ENCODE data around the gene PDLIM4.

PDLIM4 gene

DNA sequence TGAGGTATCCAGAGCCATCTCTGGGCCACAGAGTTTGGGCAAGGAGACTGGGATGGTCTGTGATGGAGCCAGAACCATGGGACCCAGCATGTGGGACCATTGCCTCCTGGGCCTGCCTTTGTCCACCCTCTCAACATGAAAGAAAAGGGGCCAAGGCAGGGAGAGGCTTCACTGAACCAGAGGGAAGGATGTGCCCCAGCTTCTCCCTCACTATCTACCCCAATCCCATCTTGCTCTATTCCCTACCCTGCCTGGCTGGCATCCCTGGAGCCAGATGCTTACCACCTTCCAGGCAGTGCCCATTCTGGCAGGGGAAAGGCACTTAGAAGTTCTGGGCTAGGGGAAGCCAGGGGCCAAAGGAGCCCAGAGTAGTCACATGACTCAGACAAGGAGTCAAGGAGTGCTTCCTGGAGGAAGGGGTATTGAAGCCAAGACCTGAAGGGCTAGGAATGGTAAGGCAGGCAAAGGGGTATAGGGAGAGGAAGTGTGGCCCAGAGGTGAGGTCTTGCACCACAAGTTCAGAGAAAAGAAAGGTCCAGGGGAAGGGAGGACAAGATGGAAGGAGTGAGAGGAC lies 9.8 kb downstream of the PDLIM4 start:
- DNase-seq (ENCODE audit: low read depth, low spot score): no peak

GRCh38 chr5:132267931-132268768 lies 10.7 kb downstream of the PDLIM4 start:
- DNase-seq (ENCODE audit: low read depth, low spot score): peak; percentile 51

DNA sequence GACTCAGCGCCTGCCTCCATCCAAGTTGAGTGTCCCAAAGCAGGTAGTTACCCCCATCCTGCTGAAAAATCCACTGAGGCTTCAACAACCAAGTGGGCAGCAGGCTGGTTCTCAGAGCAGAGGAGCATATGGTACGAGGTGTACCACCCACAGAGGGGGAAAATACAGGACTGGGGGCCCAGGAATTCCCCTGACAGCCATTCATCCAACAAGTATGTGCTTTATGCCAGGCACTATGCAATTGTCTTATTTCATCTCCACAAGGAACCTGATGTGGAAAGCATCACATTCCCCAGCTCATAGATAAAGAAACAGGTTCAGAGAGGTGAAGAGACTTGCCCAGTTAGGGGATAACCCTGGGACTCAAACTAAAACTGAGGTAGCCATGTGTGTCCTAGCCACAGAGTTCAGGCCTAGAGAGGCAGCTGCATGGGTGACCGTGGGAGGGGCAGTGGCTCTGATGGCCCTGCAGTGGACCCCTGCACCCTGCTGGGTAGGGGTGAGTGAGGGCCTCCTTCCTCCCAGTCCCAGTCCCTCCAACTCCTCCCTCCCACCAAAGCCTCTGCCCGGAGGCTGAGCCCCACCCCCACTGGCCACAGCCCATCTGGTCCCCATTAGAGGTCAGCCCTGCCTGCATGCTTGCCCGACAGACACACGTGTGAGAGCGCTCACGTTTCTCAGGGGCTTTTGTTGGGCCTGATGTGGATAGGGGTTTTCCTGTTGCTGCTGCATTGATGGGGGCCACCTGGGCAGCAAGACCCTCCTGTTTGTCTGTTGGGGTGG lies 11.5 kb downstream of the PDLIM4 start:
- peak; percentile 48 for DNase-seq (ENCODE audit: low read depth, low spot score)

GRCh38 chr5:132269635-132270334 lies 12.3 kb downstream of the PDLIM4 start:
- no peak for DNase-seq (ENCODE audit: low read depth, low spot score)

DNA sequence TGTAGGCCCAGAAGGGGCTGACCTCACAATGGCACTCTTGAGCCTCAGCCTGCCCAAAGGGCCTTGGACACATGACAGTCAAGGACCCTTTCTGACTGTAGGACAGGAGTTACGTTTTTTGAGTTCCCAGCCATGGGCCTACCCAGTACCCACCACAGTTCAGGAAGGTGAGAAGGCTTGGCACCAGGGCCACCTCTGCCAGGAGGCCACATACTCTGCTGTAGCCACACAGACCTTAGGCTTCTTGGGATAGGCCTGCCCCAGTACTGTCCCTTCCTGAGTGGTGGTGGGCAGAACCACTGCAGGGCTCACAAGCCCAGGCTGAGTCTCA lies 12.8 kb downstream of the PDLIM4 start:
- no peak for DNase-seq (ENCODE audit: low read depth, low spot score)

DNA sequence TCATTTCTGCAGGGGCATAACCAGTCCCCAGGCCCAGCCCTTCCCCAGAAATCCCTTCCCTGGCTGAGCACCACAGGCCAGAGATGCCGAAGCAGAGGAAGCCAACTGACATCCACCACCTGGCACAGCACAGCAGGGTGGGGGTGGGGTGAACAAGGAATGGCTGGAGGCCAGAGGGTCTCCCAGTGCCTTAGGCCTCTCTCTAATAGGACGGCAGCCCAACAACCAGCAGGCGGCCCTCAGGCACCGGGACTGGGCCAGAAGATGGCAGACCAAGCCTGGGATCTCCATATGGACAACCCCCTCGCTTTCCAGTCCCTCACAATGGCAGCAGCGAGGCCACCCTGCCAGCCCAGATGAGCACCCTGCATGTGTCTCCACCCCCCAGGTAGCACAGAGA lies 13.2 kb downstream of the PDLIM4 start:
- DNase-seq (ENCODE audit: low read depth, low spot score): no peak

- no peak for DNase-seq (ENCODE audit: low read depth, low spot score)
Observed at GRCh38 chr5:132271251-132272246, 14.1 kb downstream of the PDLIM4 start.

- peak; percentile 79 for DNase-seq (ENCODE audit: low read depth, low spot score)
Observed at GRCh38 chr5:132272311-132273210, 15.1 kb downstream of the PDLIM4 start.

DNA sequence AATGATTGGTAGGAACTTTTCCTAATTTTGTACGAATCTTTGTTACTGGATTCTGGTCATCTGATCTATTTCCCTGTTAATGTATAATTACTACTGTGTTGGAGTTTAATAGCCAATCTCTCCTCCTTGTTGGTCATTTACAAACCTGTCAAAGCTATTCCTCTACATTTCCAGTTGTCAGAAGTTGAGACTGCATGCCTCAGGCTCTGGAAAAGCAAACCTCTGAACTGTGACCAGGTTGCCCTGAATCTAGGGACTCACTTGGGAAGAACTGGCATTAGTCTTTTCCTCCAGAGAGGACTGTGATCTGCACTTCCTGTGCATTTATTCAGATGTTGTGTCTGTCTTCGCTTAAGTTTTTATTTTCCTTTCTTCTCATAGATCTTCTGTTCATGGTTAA lies 16.1 kb downstream of the PDLIM4 start:
- no peak for DNase-seq (ENCODE audit: low read depth, low spot score)

DNA sequence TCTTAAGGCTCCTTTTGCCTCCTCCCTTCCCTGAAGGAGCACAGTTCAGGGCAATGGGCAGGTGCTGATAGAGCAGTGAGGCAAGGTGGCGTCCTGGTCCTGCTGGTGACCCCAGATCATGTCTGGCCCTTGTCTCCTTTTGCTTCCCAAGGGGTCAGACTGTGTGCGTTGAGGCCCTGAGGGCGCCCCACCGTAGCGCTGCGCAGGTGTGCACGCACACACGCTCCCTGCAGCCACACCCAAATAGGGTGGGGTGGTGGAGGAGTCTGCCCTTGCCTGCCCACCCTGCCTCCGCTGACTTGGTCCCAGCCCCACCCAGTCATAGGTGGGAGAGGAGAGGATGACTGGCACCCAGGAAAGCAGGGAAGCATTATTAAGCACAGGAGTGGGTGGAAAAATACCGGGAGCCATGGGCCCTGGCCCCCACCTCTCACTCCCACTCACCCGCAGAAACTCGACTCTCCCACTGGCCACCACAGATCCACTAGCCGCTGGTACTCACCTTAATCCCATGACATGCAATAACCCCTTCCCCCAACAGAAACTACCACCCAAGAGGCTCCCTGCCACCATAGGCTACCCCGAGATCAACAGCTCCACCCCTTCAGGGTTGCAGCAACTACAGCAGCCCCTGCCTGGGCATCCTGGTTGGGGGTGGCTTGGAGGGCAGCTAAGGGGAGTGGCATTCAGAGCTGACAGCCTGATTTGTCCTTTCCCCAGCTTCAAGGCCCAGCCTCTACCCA lies 16.7 kb downstream of the PDLIM4 start:
- DNase-seq (ENCODE audit: low read depth, low spot score): no peak

GRCh38 chr5:132275367-132276220 lies 18.1 kb downstream of the PDLIM4 start:
- DNase-seq (ENCODE audit: low read depth, low spot score): no peak

- DNase-seq (ENCODE audit: low read depth, low spot score): no peak
Observed at GRCh38 chr5:132277256-132277655, 19.8 kb downstream of the PDLIM4 start.

GRCh38 chr5:132277971-132278853 lies 20.7 kb downstream of the PDLIM4 start:
- DNase-seq (ENCODE audit: low read depth, low spot score): no peak

- no peak for DNase-seq (ENCODE audit: low read depth, low spot score)
Observed at GRCh38 chr5:132279801-132280200, 22.3 kb downstream of the PDLIM4 start.

DNA sequence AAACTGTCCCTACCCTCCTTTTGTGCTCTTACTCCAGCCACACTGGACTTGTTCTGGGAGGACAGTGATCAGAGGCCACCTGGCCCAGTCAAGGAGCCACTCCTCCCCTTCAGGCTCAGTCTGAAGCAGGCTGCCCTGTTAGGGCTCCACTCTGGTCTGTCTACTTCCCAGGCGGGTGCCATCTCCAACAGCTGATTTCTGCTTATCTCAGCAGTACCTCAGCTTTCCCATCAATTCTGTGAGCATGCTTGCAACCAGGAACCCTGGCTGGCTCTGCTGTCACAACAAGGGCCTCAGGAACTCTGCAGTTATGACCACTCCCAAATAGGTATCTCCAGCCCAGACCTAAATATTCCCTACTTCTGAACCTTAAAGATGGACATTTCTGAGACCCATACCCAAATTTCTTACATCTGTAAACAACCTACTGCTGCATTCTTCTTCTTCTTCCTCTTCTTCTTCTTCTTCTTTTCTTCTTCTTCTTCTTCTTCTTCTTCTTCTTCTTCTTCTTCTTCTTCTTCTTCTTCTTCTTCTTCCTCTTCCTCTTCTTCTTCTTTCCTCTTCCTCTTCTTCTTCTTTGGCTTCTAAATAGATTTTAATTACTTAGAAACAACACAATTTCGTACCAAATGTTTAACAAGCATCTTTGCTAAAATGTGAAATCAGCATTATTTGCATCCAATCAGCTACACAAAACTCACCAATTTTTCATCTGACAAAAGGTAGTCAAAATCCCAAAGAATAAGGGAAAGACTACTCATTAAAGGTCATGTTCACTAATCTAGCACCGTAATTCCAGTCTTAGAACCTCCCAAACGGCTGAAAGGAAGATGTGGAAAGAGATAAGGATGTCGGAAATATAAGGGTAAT lies 23.1 kb downstream of the PDLIM4 start:
- no peak for DNase-seq (ENCODE audit: low read depth, low spot score)
